Keratinocyte (primary cell): Measurements from ENCODE around the gene EFTUD2. TPM values are rescaled to one million over a fixed set of nuclear protein-coding genes. Genes with fewer than 3 reads are reported as not detected.

Experiments
- DNase-seq: peaks from one replicate; pipeline ENCODE4 v3.0.0-alpha.2; 2011; ENCODE audit warnings: low read depth, missing footprints, low spot score
- FAIRE-seq: peaks from 2 replicates; lab custom pipeline; 2011; peaks lifted over from hg19 to GRCh38; lab: Jason Lieb, UNC
- H2AFZ ChIP-seq: 2 replicates; pipeline ENCODE4 v1.6.0; 2012; ENCODE audit warnings: low read length, control low read depth, inconsistent platforms; ENCODE audit not compliant: control insufficient read depth
- H3K27ac ChIP-seq: 2 replicates; pipeline ENCODE4 v1.5.1; 2011; ENCODE audit warnings: low read length; ENCODE audit not compliant: control insufficient read depth, insufficient read depth
- H3K27me3 ChIP-seq: 3 replicates; pipeline ENCODE4 v1.6.0; 2011; ENCODE audit warnings: low read length; ENCODE audit not compliant: control insufficient read depth, insufficient read depth; ENCODE audit errors: extremely low read depth
- H3K36me3 ChIP-seq, 2 experiments: 2 replicates in 1 of 2; 3 replicates in 1 of 2; pipeline ENCODE4 v1.5.1; 2011; ENCODE audit warnings: low read length in 2 of 2, mild to moderate bottlenecking in 1 of 2; ENCODE audit not compliant: control insufficient read depth in 2 of 2, insufficient read depth in 2 of 2; ENCODE audit errors: extremely low read depth in 1 of 2
- H3K4me1 ChIP-seq: 3 replicates; pipeline ENCODE4 v1.5.1; 2011; ENCODE audit warnings: low read length; ENCODE audit not compliant: control insufficient read depth, insufficient read depth; ENCODE audit errors: extremely low read depth
- H3K4me2 ChIP-seq: 3 replicates; pipeline ENCODE4 v1.6.0; 2011; ENCODE audit warnings: low read depth, low read length; ENCODE audit not compliant: control insufficient read depth, insufficient read depth; ENCODE audit errors: extremely low read depth
- H3K4me3 ChIP-seq, 3 experiments: fragments of 200-600 bp in 1 of 3; sonication (generic) in 1 of 3; 2 replicates in 2 of 3; 3 replicates in 1 of 3; pipeline ENCODE4 v1.5.1; 2011 to 2016; ENCODE audit warnings: low read length in 3 of 3, mild to moderate bottlenecking in 3 of 3, control low read depth in 2 of 3, inconsistent platforms in 1 of 3, low read depth in 1 of 3, mixed read lengths in 1 of 3, mixed run types in 1 of 3, moderate library complexity in 1 of 3; ENCODE audit not compliant: control insufficient read depth in 2 of 3, insufficient read depth in 2 of 3; ENCODE audit errors: extremely low read depth in 1 of 3
- H3K79me2 ChIP-seq: 2 replicates; pipeline ENCODE4 v1.6.0; 2012; ENCODE audit warnings: low read length; ENCODE audit not compliant: control insufficient read depth, insufficient read depth
- H3K9ac ChIP-seq: 3 replicates; pipeline ENCODE4 v1.6.0; 2011; ENCODE audit warnings: low read length; ENCODE audit not compliant: control insufficient read depth, insufficient read depth; ENCODE audit errors: extremely low read depth
- H3K9me1 ChIP-seq: 3 replicates; pipeline ENCODE4 v1.6.0; 2011; ENCODE audit warnings: low read length; ENCODE audit not compliant: control insufficient read depth, insufficient read depth; ENCODE audit errors: extremely low read depth
- H3K9me3 ChIP-seq: 2 replicates; pipeline ENCODE4 v1.5.1; 2012; ENCODE audit warnings: low read depth, low read length; ENCODE audit not compliant: control insufficient read depth
- H4K20me1 ChIP-seq: 3 replicates; pipeline ENCODE4 v1.6.0; 2011; ENCODE audit warnings: low read length; ENCODE audit not compliant: control insufficient read depth, insufficient read depth; ENCODE audit errors: extremely low read depth
- EZH2 ChIP-seq: IDR thresholded peaks from one replicate; pipeline ENCODE4 v1.6.1; 2012; ENCODE audit warnings: inconsistent platforms, mild to moderate bottlenecking, low read length, moderate library complexity
- dilution Hi-C: fragments of 300-500 bp; cut with MboI; formaldehyde crosslinking; loops from one replicate; pipeline ENCODE4 v1.7.0; 2020; ENCODE audit warnings: low sequenced_read_pairs; ENCODE audit not compliant: extremely low pct_ligation_motif_present
- polyA plus RNA-seq, 5 experiments: library from polyadenylated mRNA; depleted of rRNA in 3 of 5; stranded (reverse) in 3 of 5; stranded (forward) in 1 of 5; unstranded in 1 of 5; fragments of >200 nt; gene quantifications; 1 replicate in 1 of 5; 2 replicates in 3 of 5; 3 replicates in 1 of 5; pipeline versions ENCODE4 v1.2.1 to v1.2.3, GENCODE V29; 2011 to 2012; ENCODE audit warnings: missing spikeins in 2 of 5, low read depth in 1 of 5, low replicate concordance in 1 of 5
- TF ChIP-seq, protein P1 (sequence below), 3 experiments: IDR thresholded peaks in 1 of 3; conservative IDR thresholded peaks in 1 of 3; optimal IDR thresholded peaks in 1 of 3; 2 replicates in 2 of 3; 3 replicates in 1 of 3; pipeline versions ENCODE3 to v1.5.1; 2011; ENCODE audit warnings: low read length in 3 of 3, mild to moderate bottlenecking in 3 of 3, moderate library complexity in 2 of 3, control low read depth in 1 of 3, inconsistent platforms in 1 of 3; ENCODE audit not compliant: insufficient read depth in 2 of 3; ENCODE audit errors: extremely low read depth in 1 of 3

Gene EFTUD2
- polyA plus RNA-seq, 1 donor (not counting 4 experiments of a cell fraction or from before 2014, with no cell fraction given): 160 TPM

DNA sequence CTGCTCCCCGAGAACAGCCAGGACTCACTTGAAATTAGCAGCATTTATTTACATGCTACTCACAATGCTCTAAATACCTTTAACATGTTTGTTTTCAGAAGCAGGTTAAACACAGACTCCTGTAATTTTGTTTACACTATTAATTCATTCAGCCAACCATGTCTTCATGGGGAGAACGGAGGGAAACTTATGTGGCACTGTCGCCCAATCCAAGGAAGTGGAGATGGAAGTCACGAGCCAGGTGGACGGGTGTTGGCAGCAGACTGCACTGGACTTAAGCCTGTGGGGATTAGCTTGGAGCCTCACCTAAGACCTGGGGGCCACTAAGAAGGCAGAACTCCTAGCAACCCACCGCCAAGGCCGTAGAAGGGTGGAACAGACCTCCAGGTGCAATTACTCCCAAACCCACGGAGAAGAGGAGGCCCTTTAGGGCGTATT lies 24.9 kb upstream of the EFTUD2 start:
- FAIRE-seq (no peak), DNase-seq (no peak)
- Histone ChIP-seq H4K20me1 (no peaks in the 10 kb centered on the region), H3K4me2 (no peak overlapping the region), H3K9me1 (no peaks in the 10 kb centered on the region), H3K9me3 (no peaks in the 10 kb centered on the region), H3K27me3 (no peaks in the 10 kb centered on the region), H3K4me1 (no peaks in the 10 kb centered on the region), H3K4me3 (no peak overlapping the region), H3K9ac (no peak overlapping the region), H2AFZ (no peak overlapping the region), H3K79me2 (no peaks in the 10 kb centered on the region), H3K36me3 (peaks cover 2 to 30% of the 10 kb centered on the region in 2 experiments), H3K27ac (no peak overlapping the region)
- dilution Hi-C loops: loop anchor here (25.0 kb wide), 1 partner anchor 88 kb away; no protein-coding TSS in a partner anchor
- TF ChIP-seq, protein P1, sequence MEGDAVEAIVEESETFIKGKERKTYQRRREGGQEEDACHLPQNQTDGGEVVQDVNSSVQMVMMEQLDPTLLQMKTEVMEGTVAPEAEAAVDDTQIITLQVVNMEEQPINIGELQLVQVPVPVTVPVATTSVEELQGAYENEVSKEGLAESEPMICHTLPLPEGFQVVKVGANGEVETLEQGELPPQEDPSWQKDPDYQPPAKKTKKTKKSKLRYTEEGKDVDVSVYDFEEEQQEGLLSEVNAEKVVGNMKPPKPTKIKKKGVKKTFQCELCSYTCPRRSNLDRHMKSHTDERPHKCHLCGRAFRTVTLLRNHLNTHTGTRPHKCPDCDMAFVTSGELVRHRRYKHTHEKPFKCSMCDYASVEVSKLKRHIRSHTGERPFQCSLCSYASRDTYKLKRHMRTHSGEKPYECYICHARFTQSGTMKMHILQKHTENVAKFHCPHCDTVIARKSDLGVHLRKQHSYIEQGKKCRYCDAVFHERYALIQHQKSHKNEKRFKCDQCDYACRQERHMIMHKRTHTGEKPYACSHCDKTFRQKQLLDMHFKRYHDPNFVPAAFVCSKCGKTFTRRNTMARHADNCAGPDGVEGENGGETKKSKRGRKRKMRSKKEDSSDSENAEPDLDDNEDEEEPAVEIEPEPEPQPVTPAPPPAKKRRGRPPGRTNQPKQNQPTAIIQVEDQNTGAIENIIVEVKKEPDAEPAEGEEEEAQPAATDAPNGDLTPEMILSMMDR (optimal IDR thresholded peaks at IDR 0.05 in 1 of 3, IDR thresholded peaks at IDR 0.05 in 1 of 3, conservative IDR thresholded peaks at IDR 0.05 in 1 of 3; ENCODE audit: extremely low read depth in 1 of 3, insufficient read depth in 2 of 3, low read length in 3 of 3): no peak
- TF ChIP-seq EZH2: no peak

- DNase-seq (no peak), FAIRE-seq (no peak)
- no peak for TF ChIP-seq EZH2
- TF ChIP-seq, protein P1 (optimal IDR thresholded peaks at IDR 0.05 in 1 of 3, IDR thresholded peaks at IDR 0.05 in 1 of 3, conservative IDR thresholded peaks at IDR 0.05 in 1 of 3; ENCODE audit: extremely low read depth in 1 of 3, insufficient read depth in 2 of 3, low read length in 3 of 3): no peak
- H4K20me1 ChIP-seq: no peaks in the 10 kb centered on the region
- no peak overlapping the region for H3K9ac ChIP-seq
- H3K27ac ChIP-seq: no peak overlapping the region
- H3K4me1 ChIP-seq: peaks cover 8% of the 10 kb centered on the region
- H2AFZ ChIP-seq: no peak overlapping the region
- H3K36me3 ChIP-seq: peaks cover 2 to 17% of the 10 kb centered on the region in 2 experiments
- no peaks in the 10 kb centered on the region for H3K9me3 ChIP-seq
- dilution Hi-C loops: loop anchor here (25.0 kb wide), 1 partner anchor 89 kb away; no protein-coding TSS in a partner anchor
- no peak overlapping the region for H3K4me2 ChIP-seq
- no peaks in the 10 kb centered on the region for H3K27me3 ChIP-seq
- H3K79me2 ChIP-seq: no peaks in the 10 kb centered on the region
- H3K4me3 ChIP-seq: no peak overlapping the region
- H3K9me1 ChIP-seq: no peaks in the 10 kb centered on the region
These were observed 23.7 kb upstream of the EFTUD2 start for GRCh38 chr17:44922746-44923470.
